Stimulated activated CD8-positive, alpha-beta memory T cell treated with anti-CD3 and anti-CD28 coated beads, Interleukin-12 subunit alpha, Interleukin-12 subunit beta, amount 100 ng/mL, for 24 hours (primary cell): ENCODE results near the gene TMEM164.
"Not testable (repeated sequence)": the region's sequence is repeated elsewhere in the genome, so short reads cannot be mapped to it uniquely, and the experiment has no call there.

Experiments used
- DNase-seq: peaks from one replicate; pipeline ENCODE4 v3.0.0-alpha.2; 2020; ENCODE audit errors: extremely low read depth

TMEM164 gene

GRCh38 chrX:110132450-110133114 is 129.7 kb downstream of the TMEM164 start:
- no peak for DNase-seq

GRCh38 chrX:110133735-110134370 is 130.9 kb downstream of the TMEM164 start:
- no peak for DNase-seq

GRCh38 chrX:110135618-110136017 is 132.7 kb downstream of the TMEM164 start:
- DNase-seq = no peak

- no peak for DNase-seq
Measured at GRCh38 chrX:110136136-110136535, 133.2 kb downstream of the TMEM164 start.

GRCh38 chrX:110138557-110138956 is 135.6 kb downstream of the TMEM164 start:
- DNase-seq = no peak

- no peak for DNase-seq
Measured at GRCh38 chrX:110139172-110139571, 136.3 kb downstream of the TMEM164 start.

- DNase-seq = no peak
Measured at GRCh38 chrX:110142096-110142495, 139.2 kb downstream of the TMEM164 start.

DNA sequence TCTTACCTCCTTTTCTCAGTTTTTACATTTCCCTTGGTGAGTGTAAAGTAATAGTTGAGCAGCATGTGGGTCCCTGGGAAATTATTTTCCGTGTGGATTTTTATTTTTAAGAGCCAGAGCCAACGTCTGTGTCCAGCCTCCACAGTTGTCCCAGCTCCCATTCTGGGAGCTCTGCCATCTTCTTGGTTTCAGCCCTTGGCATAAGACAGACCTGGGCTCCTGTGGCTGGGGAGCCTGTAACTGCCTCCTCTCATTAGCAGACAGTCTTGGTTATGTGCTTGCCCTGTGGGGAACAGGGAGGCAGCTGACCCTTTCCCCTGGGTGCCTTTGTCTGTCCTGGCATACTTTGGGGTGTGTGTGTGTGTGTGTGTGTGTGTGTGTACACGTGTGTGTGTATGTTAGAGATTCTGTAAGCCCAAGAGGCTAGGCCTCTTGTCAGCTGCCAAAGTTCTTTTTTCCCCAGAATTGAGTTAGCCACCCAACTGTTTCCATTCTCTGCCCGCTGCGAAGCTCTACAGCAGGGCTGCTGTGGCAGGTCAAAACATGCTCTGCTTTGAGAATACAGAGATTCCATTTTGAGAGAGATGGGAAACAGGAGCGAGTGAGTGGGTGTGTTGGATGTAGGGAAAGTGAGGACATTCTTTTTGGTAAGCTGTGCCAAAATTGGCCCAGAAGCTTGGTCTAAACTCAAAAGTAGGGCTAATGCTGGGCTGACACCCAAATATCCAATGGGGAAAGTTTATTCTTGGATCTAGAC is 140.7 kb downstream of the TMEM164 start:
- no peak for DNase-seq

DNA sequence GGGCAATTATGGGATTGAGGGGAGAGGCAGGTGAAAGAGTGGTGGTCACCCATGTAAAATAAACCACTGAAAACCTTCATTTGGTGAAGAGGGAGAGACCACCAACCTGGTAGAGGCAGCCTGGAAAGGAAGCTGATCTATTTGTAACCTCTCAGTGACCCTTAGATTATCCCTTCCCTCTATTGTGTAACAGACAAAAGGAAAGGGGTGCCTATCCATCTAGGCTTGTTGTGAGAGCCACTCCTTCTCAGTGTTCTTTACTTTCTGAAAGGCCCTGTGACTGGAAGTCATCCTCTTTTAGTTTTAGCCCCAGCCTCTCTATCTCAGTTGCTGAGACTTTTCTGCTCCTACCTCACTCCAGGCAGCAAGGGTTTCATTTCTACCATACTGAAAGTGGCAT is 142.4 kb downstream of the TMEM164 start:
- no peak for DNase-seq

DNA sequence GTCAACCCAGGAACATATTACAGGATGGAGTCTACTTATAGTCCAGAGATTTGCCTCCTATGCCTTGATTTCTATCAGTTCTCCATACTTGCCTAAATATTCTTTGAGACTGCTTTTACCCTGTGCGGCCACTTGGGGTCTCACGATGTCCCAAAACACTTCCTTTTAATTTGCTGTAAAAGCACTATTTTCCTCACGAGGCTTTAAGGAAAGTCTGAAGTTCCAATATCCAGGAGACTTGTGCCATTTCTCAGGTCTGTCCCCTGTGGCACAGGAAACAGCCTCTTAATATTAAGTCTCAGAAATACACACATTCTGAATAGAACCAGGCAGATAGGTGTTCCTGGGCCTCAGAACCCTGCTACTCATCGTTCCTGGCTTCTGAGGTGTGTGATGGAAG is 142.9 kb downstream of the TMEM164 start:
- no peak for DNase-seq

- no peak for DNase-seq
Measured at GRCh38 chrX:110146521-110146920, 143.6 kb downstream of the TMEM164 start.

- no peak for DNase-seq
Measured at GRCh38 chrX:110153244-110153643, 150.3 kb downstream of the TMEM164 start.

DNA sequence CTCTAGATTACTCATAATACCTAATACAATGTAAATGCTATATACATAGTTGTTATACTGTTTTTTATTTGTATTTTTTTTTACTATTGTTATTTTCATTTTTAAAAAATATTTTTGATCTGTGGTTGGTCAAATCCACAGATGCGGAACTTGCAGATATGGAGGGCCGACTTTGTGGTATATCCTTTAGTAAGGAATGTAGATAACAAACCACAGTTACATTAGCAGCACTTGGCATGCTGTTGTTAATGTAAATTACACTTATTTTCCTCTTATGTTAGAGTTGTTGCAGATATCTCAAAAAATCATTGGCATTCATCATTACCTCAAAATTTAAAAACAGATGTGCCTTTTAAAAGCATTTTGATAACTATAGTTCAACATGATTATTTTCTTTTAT is 151.0 kb downstream of the TMEM164 start:
- no peak for DNase-seq

- not testable (repeated sequence) for DNase-seq
Measured at GRCh38 chrX:110154328-110154727, 151.4 kb downstream of the TMEM164 start.

GRCh38 chrX:110155759-110156158 is 152.8 kb downstream of the TMEM164 start:
- no peak for DNase-seq

- no peak for DNase-seq
Measured at GRCh38 chrX:110156167-110156754, 153.3 kb downstream of the TMEM164 start.

GRCh38 chrX:110157444-110157843 is 154.5 kb downstream of the TMEM164 start:
- no peak for DNase-seq

- DNase-seq = no peak
Measured at GRCh38 chrX:110159235-110159634, 156.3 kb downstream of the TMEM164 start.

DNA sequence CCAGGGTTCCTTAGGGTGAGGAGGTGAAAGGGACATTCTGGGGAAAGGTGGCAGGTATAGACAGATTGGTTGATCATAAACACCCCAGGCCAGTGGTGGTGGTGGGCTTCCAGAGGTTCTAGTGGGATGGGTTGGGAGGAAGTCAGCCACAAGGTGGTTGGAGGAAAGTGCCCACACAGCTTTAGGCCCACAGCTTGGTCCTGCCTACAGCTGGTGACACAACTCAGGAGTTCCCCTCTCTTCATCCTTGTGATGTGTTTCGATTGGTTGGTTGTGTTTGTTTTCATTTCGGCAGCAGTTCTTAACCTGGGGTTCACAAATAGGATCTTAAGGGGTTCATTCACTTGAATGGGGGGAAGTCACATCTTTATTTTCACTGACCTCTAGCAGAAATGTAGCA is 157.0 kb downstream of the TMEM164 start:
- DNase-seq = no peak

DNA sequence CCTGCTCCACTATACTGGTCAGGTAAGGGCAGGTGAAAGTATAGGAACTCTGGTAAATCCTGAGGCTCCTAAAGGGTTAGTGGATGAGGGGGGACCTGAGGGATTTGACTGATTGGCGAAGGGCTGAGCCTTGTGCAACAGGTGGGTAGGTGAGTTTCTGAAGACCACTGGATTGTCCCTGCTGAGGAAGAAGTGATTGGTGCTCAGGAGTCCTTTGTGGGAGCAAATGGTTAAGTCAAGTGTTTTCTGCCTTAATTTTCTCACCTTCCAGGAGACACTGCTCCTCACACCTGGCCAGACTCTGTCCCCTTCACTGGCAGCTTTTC is 158.4 kb downstream of the TMEM164 start:
- no peak for DNase-seq

- DNase-seq = no peak
Measured at GRCh38 chrX:110162131-110162530, 159.2 kb downstream of the TMEM164 start.

DNA sequence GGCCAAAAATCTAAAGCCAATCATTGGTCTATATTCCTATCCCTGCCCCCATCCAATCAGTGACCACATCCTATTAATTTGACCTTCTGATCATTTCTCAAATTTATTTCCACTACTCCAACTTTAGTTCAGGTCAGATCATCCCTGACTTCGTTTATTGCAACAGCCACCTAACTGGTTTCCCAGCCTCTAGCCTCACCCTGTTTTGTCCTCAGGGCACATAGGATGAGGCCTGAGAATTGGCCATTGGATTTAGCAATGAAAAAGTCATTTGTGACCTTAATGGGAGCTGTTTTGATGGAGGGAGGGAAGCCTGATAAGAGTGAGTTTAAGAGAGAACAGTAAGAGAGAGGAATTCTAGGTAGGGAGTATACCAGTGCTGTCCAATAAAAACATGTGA is 160.0 kb downstream of the TMEM164 start:
- no peak for DNase-seq

GRCh38 chrX:110163488-110163887 is 160.6 kb downstream of the TMEM164 start:
- no peak for DNase-seq
